Osteocyte (in vitro differentiated cells): ENCODE results near the gene FADS1. TPM values are rescaled to one million over a fixed set of nuclear protein-coding genes. Genes with fewer than 3 reads are reported as not detected.

Source experiments
- DNase-seq: peaks from one replicate; pipeline ENCODE4 v3.0.0; 2021; ENCODE audit warnings: mixed read lengths; ENCODE audit not compliant: unreplicated experiment; ENCODE audit errors: extremely low spot score
- H3K27ac Mint-ChIP-seq: one replicate; pipeline ENCODE4 v1.8.0; 2021; ENCODE audit warnings: mild to moderate bottlenecking, mixed read lengths; ENCODE audit not compliant: unreplicated experiment
- H3K27me3 Mint-ChIP-seq: one replicate; pipeline ENCODE4 v1.8.0; 2021; ENCODE audit warnings: mixed read lengths; ENCODE audit not compliant: unreplicated experiment
- H3K36me3 Mint-ChIP-seq: one replicate; pipeline ENCODE4 v1.8.0; 2021; ENCODE audit warnings: mixed read lengths; ENCODE audit not compliant: unreplicated experiment
- H3K4me1 Mint-ChIP-seq: one replicate; pipeline ENCODE4 v1.8.0; 2021; ENCODE audit warnings: mixed read lengths; ENCODE audit not compliant: unreplicated experiment
- H3K4me3 Mint-ChIP-seq: one replicate; pipeline ENCODE4 v1.8.0; 2021; ENCODE audit warnings: mild to moderate bottlenecking, moderate library complexity, mixed read lengths; ENCODE audit not compliant: unreplicated experiment
- H3K9me3 Mint-ChIP-seq: one replicate; pipeline ENCODE4 v1.8.0; 2021; ENCODE audit warnings: mixed read lengths; ENCODE audit not compliant: unreplicated experiment
- CTCF ChIP-seq: fragments of 200-600 bp; sonication (generic); IDR thresholded peaks from 2 replicates; pipeline ENCODE4 v1.5.0; 2021; ENCODE audit warnings: antibody characterized with exemption, mild to moderate bottlenecking, moderate library complexity
- total RNA-seq: library from RNA; stranded (reverse); gene quantifications from 2 replicates; pipeline ENCODE4 v1.2.1, GENCODE V29; 2021

FADS1 gene
- total RNA-seq, 1 donor from 2014 or later = 76.0 TPM

- H3K27me3 Mint-ChIP-seq = no peaks in the 10 kb centered on the region
These were observed 46.1 kb upstream of the FADS1 start for GRCh38 chr11:61862714-61863547.

GRCh38 chr11:61861634-61862033 lies 44.8 kb upstream of the FADS1 start:
- no peak for TF ChIP-seq CTCF
- Mint-ChIP-seq H3K27ac (no peak overlapping the region), H3K4me3 (no peak overlapping the region), H3K27me3 (no peaks in the 10 kb centered on the region), H3K9me3 (no peaks in the 10 kb centered on the region), H3K36me3 (peaks cover 28% of the 10 kb centered on the region), H3K4me1 (no peaks in the 10 kb centered on the region)
- DNase-seq = no peak

More at GRCh38 chr11:61862714-61863547, 46.1 kb upstream of the FADS1 start:
- Mint-ChIP-seq H3K27ac (no peak overlapping the region), H3K4me3 (no peak overlapping the region), H3K4me1 (no peaks in the 10 kb centered on the region), H3K9me3 (no peaks in the 10 kb centered on the region), H3K36me3 (peaks cover 28% of the 10 kb centered on the region)
- peak; percentile 83 for DNase-seq
- no peak for TF ChIP-seq CTCF

- no peak for DNase-seq
- Mint-ChIP-seq H3K9me3 (no peaks in the 10 kb centered on the region), H3K4me3 (no peak overlapping the region), H3K27me3 (no peaks in the 10 kb centered on the region), H3K4me1 (no peaks in the 10 kb centered on the region), H3K36me3 (peaks cover 23% of the 10 kb centered on the region), H3K27ac (no peak overlapping the region)
- TF ChIP-seq CTCF = no peak
These were observed 43.5 kb upstream of the FADS1 start for GRCh38 chr11:61860054-61860903.

GRCh38 chr11:61855939-61856680 lies 39.3 kb upstream of the FADS1 start:
- H3K9me3 Mint-ChIP-seq = no peaks in the 10 kb centered on the region
- H3K36me3 Mint-ChIP-seq = peaks cover 28% of the 10 kb centered on the region
- no peaks in the 10 kb centered on the region for H3K4me1 Mint-ChIP-seq
- H3K27ac Mint-ChIP-seq = no peak overlapping the region
- no peaks in the 10 kb centered on the region for H3K27me3 Mint-ChIP-seq
- no peak overlapping the region for H3K4me3 Mint-ChIP-seq
- no peak for TF ChIP-seq CTCF
- DNase-seq = peak; percentile 80
